GM10248 (cell line): ENCODE data around the gene LRRC70.

Experiments
- CTCF ChIA-PET: fragments of 300-600 bp; sonication (Branson Sonifier 250); formaldehyde crosslinking; extraction: SDS; loops from one replicate; lab custom pipeline; 2021; ENCODE audit warnings: antibody characterized with exemption; lab: Yijun Ruan, JAX
- POLR2A ChIA-PET: fragments of 350-650 bp; sonication (Branson Sonifier 250); formaldehyde crosslinking; extraction: SDS; loops from one replicate; lab custom pipeline; 2020; ENCODE audit warnings: antibody characterized with exemption; lab: Yijun Ruan, JAX
- DNase-seq: peaks from one replicate; pipeline ENCODE4 v3.0.0; 2012; ENCODE audit errors: extremely low spot score
- TF ChIP-seq, protein P1 (sequence below): IDR thresholded peaks from 2 replicates; pipeline ENCODE4 v1.5.1; 2012; ENCODE audit warnings: mild to moderate bottlenecking, low read depth; ENCODE audit errors: extremely low read depth, missing control alignments, control extremely low read depth

The LRRC70 gene

DNA sequence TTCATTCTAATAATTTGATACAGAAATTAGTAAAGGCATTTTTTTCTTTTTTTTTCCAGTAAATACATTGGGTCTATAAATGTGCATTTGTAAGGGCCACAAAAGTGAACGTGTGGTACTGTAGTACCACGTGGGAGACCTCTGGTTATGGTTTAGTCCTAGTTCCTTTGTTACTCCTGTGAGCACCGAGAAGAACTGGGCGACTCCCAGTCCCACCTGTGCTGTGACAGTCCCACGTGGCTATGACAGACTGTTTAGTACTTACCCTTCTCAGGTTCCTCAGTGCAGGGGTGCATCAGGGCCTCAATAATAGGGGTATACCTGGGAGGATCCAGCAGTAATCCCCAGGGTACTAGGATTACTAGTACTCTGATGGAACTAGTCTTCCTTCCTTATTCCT, 49.3 kb downstream of the LRRC70 start:
- TF ChIP-seq, protein P1, sequence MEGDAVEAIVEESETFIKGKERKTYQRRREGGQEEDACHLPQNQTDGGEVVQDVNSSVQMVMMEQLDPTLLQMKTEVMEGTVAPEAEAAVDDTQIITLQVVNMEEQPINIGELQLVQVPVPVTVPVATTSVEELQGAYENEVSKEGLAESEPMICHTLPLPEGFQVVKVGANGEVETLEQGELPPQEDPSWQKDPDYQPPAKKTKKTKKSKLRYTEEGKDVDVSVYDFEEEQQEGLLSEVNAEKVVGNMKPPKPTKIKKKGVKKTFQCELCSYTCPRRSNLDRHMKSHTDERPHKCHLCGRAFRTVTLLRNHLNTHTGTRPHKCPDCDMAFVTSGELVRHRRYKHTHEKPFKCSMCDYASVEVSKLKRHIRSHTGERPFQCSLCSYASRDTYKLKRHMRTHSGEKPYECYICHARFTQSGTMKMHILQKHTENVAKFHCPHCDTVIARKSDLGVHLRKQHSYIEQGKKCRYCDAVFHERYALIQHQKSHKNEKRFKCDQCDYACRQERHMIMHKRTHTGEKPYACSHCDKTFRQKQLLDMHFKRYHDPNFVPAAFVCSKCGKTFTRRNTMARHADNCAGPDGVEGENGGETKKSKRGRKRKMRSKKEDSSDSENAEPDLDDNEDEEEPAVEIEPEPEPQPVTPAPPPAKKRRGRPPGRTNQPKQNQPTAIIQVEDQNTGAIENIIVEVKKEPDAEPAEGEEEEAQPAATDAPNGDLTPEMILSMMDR, result no peak
- ChIA-PET CTCF (interaction anchor here (1.5 kb wide), 1 partner anchor 13 kb away, joined by 3 read pairs; no protein-coding TSS in a partner anchor), POLR2A (no interaction called here)
- no peak for DNase-seq
